Gastrocnemius medialis (tissue), 4 donors: ENCODE measurements around the gene NDP.

Experiments
- CTCF ChIP-seq, 5 experiments: fragments of 450-650 bp in 3 of 5; fragments of 200-600 bp in 2 of 5; sonication (generic) in 2 of 5; IDR thresholded peaks in 4 of 5; conservative IDR thresholded peaks in 1 of 5; 1 replicate in 4 of 5; 2 replicates in 1 of 5; pipeline ENCODE4 v1.5.1; 2016 to 2019; ENCODE audit warnings: antibody characterized with exemption in 5 of 5, mild to moderate bottlenecking in 3 of 5, moderate library complexity in 3 of 5
- POLR2A ChIP-seq, 2 donors: fragments of 450-650 bp; IDR thresholded peaks; one replicate each; pipeline ENCODE4 v1.6.1; 2017; ENCODE audit warnings: antibody characterized with exemption in 2 of 2, mild to moderate bottlenecking in 2 of 2, moderate library complexity in 2 of 2

- no peak for TF ChIP-seq CTCF (IDR thresholded peaks at IDR 0.05 in 4 of 5, conservative IDR thresholded peaks at IDR 0.05 in 1 of 5)
- no peak for TF ChIP-seq POLR2A (IDR thresholded peaks at IDR 0.05)
Measured at GRCh38 chrX:43974100-43974475, 898 bp upstream of the NDP start.
